Neuronal stem cell (in vitro differentiated cells): ENCODE results near the gene SEC24C.

Source experiments
- DNase-seq: peaks from one replicate; pipeline ENCODE4 v3.0.0-alpha.2; 2013; ENCODE audit warnings: low spot score
- H2AFZ ChIP-seq: one replicate; pipeline ENCODE4 v1.6.1; 2013; ENCODE audit warnings: mild to moderate bottlenecking, low read length, inconsistent platforms
- H2AK5ac ChIP-seq: 2 replicates; pipeline ENCODE4 v1.6.1; 2013; ENCODE audit warnings: low read depth, mild to moderate bottlenecking, inconsistent platforms, low read length, moderate library complexity, mixed read lengths
- H2BK120ac ChIP-seq: 2 replicates; pipeline ENCODE4 v1.6.1; 2013; ENCODE audit warnings: low read depth, mild to moderate bottlenecking, inconsistent platforms, low read length, moderate library complexity, mixed read lengths
- H2BK12ac ChIP-seq: one replicate; pipeline ENCODE4 v1.6.1; 2013; ENCODE audit warnings: low read length, inconsistent platforms
- H2BK15ac ChIP-seq: 2 replicates; pipeline ENCODE4 v1.6.1; 2013; ENCODE audit warnings: mild to moderate bottlenecking, low read length, inconsistent platforms, mixed read lengths
- H2BK5ac ChIP-seq: one replicate; pipeline ENCODE4 v1.6.1; 2013; ENCODE audit warnings: inconsistent platforms, mild to moderate bottlenecking, low read length, moderate library complexity
- H3K14ac ChIP-seq: one replicate; pipeline ENCODE4 v1.6.1; 2013; ENCODE audit warnings: low read length, inconsistent platforms
- H3K18ac ChIP-seq: 2 replicates; pipeline ENCODE4 v1.6.1; 2013; ENCODE audit warnings: low read length, inconsistent platforms
- H3K23ac ChIP-seq: 2 replicates; pipeline ENCODE4 v1.6.1; 2013; ENCODE audit warnings: low read depth, mild to moderate bottlenecking, mixed read lengths, low read length, inconsistent platforms; ENCODE audit not compliant: poor library complexity
- H3K27ac ChIP-seq: replicated peaks from 3 replicates; pipeline ENCODE4 v1.5.1; 2013; ENCODE audit warnings: low read length, inconsistent platforms
- H3K27me3 ChIP-seq, 3 experiments: 2 replicates each; pipeline ENCODE4 v1.6.1; 2013; ENCODE audit warnings: low read length in 3 of 3, mild to moderate bottlenecking in 2 of 3, inconsistent platforms in 1 of 3, low read depth in 1 of 3, mixed read lengths in 1 of 3, moderate library complexity in 1 of 3; ENCODE audit not compliant: control insufficient read depth in 3 of 3, insufficient read depth in 3 of 3
- H3K36me3 ChIP-seq, 2 donors: replicated peaks in 1 of 2; 2 replicates each; pipeline ENCODE4 v1.6.1; 2013; ENCODE audit warnings: low read length in 2 of 2; ENCODE audit not compliant: control insufficient read depth in 2 of 2, insufficient read depth in 2 of 2
- H3K4ac ChIP-seq: 2 replicates; pipeline ENCODE4 v1.6.1; 2013; ENCODE audit warnings: inconsistent platforms, mild to moderate bottlenecking, low read length, moderate library complexity
- H3K4me1 ChIP-seq, 2 donors: 1 replicate in 1 of 2; 2 replicates in 1 of 2; pipeline ENCODE4 v1.6.1; 2013; ENCODE audit warnings: low read length in 2 of 2, low read depth in 1 of 2; ENCODE audit not compliant: control insufficient read depth in 2 of 2, insufficient read depth in 1 of 2
- H3K4me2 ChIP-seq: one replicate; pipeline ENCODE4 v1.6.1; 2013; ENCODE audit warnings: mild to moderate bottlenecking, low read length, inconsistent platforms; ENCODE audit not compliant: insufficient read depth, poor library complexity, severe bottlenecking
- H3K4me3 ChIP-seq, 2 donors: 2 replicates each; pipeline ENCODE4 v1.5.1; 2013; ENCODE audit warnings: low read length in 2 of 2, mild to moderate bottlenecking in 2 of 2, inconsistent platforms in 1 of 2, moderate library complexity in 1 of 2
- H3K79me1 ChIP-seq: one replicate; pipeline ENCODE4 v1.6.1; 2013; ENCODE audit warnings: low read depth, mild to moderate bottlenecking, inconsistent platforms, low read length, moderate library complexity
- H3K9ac ChIP-seq: one replicate; pipeline ENCODE4 v1.6.1; 2013; ENCODE audit warnings: mild to moderate bottlenecking, low read depth, low read length, inconsistent platforms; ENCODE audit not compliant: poor library complexity
- H3K9me3 ChIP-seq, 2 donors: replicated peaks in 1 of 2; 2 replicates each; pipeline versions ENCODE3 to v1.6.1; 2013; ENCODE audit warnings: low read length in 2 of 2, mild to moderate bottlenecking in 2 of 2, inconsistent platforms in 1 of 2, low read depth in 1 of 2, mixed read lengths in 1 of 2, moderate library complexity in 1 of 2; ENCODE audit not compliant: control insufficient read depth in 2 of 2, insufficient read depth in 1 of 2
- H4K8ac ChIP-seq: one replicate; pipeline ENCODE4 v1.6.1; 2013; ENCODE audit warnings: low read depth, mild to moderate bottlenecking, inconsistent platforms, low read length, moderate library complexity
- H4K91ac ChIP-seq: one replicate; pipeline ENCODE4 v1.6.1; 2013; ENCODE audit warnings: low read length, low read depth, mild to moderate bottlenecking, inconsistent platforms; ENCODE audit not compliant: poor library complexity
- WGBS, 2 donors: extraction: QIAGEN DNeasy Blood & Tissue Kit; methylation state at CpG; one replicate each; pipeline ENCODE4 v1.1.7; 2013; ENCODE audit warnings: missing lambda C conversion rate in 2 of 2, mixed read lengths in 1 of 2; ENCODE audit not compliant: insufficient read length in 2 of 2, insufficient replicate concordance in 1 of 2; ENCODE audit errors: extremely low coverage in 2 of 2; 5-methylcytosine and 5-hydroxymethylcytosine counted together

Gene SEC24C

DNA sequence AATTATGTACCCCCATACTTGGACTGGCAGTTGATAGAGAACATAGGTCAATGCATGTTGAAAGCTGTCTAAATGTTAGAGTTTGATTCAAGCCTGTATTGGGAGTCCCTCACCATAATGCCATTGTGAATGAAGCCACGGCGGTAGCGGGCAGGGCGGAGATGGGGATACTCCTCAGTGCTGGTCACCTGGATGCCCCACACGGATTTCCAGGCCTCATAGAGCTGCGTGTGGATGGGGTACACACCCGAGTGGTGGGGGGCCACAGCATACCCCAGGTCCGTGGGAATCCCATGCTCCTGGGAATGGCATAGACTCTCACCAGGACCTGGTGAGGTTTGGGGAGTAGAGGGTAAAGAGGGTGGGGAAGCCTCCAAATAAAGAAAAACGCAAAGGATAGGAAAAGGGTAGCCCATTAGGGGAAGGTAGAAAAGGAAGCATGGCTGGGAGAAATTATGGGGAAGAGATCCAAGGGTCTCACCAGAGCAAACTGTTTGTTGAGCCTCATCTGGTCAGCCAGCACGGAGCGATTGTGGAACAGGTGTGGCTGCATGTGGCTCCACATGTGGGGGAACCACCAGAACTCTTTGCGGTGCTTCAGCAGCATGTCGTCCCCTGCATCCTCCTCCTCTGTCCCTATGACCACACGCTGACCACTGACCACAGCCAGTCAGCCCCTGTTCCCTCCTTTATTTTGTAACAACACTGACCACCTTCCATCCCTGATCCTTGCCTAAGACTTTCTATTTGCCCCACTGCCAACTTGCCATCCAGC lies 62.2 kb downstream of the SEC24C start:
- no peaks in the 10 kb centered on the region for H3K79me1 ChIP-seq
- no peak overlapping the region for H2BK12ac ChIP-seq
- no peak overlapping the region for H3K4me3 ChIP-seq
- WGBS, 2 donors, result no CpG with 5 or more reads among the region's 14 CpGs
- peaks cover 43 to 83% of the 10 kb centered on the region in 2 donors for H3K36me3 ChIP-seq
- H4K91ac ChIP-seq, result no peak overlapping the region
- H4K8ac ChIP-seq, result no peak overlapping the region
- H3K4ac ChIP-seq, result no peak overlapping the region
- H3K27me3 ChIP-seq, result no peaks in the 10 kb centered on the region
- no peak overlapping the region for H3K9ac ChIP-seq
- no peaks in the 10 kb centered on the region for H3K9me3 ChIP-seq
- H3K18ac ChIP-seq, result no peak overlapping the region
- no peak for DNase-seq
- H3K4me1 ChIP-seq, result peaks cover 0 to 2% of the 10 kb centered on the region in 2 donors
- no peak overlapping the region for H3K27ac ChIP-seq
- H3K23ac ChIP-seq, result no peak overlapping the region
- no peak overlapping the region for H3K4me2 ChIP-seq
- no peak overlapping the region for H2AK5ac ChIP-seq
- no peak overlapping the region for H2BK5ac ChIP-seq
- no peak overlapping the region for H3K14ac ChIP-seq
- H2BK120ac ChIP-seq, result no peak overlapping the region
- no peak overlapping the region for H2BK15ac ChIP-seq
- H2AFZ ChIP-seq, result no peak overlapping the region

- H3K9me3 ChIP-seq, result no peaks in the 10 kb centered on the region
- H2BK5ac ChIP-seq, result no peak overlapping the region
- no peaks in the 10 kb centered on the region for H3K27me3 ChIP-seq
- no peak overlapping the region for H4K8ac ChIP-seq
- no peak overlapping the region for H3K18ac ChIP-seq
- no CpG with 5 or more reads among the region's 14 CpGs for WGBS, 2 donors
- H4K91ac ChIP-seq, result no peak overlapping the region
- no peak overlapping the region for H3K14ac ChIP-seq
- no peaks in the 10 kb centered on the region for H3K79me1 ChIP-seq
- no peak overlapping the region for H3K4me3 ChIP-seq
- peaks cover 35 to 72% of the 10 kb centered on the region in 2 donors for H3K36me3 ChIP-seq
- H3K4me2 ChIP-seq, result no peak overlapping the region
- H3K27ac ChIP-seq, result no peak overlapping the region
- H2BK15ac ChIP-seq, result no peak overlapping the region
- H2AK5ac ChIP-seq, result no peak overlapping the region
- H3K23ac ChIP-seq, result no peak overlapping the region
- H2AFZ ChIP-seq, result no peak overlapping the region
- DNase-seq, result no peak
- H2BK120ac ChIP-seq, result no peak overlapping the region
- H3K4ac ChIP-seq, result no peak overlapping the region
- H3K9ac ChIP-seq, result no peak overlapping the region
- H2BK12ac ChIP-seq, result no peak overlapping the region
- H3K4me1 ChIP-seq, result peaks cover 0 to 3% of the 10 kb centered on the region in 2 donors
Measured at GRCh38 chr10:73807471-73807870, 63.3 kb downstream of the SEC24C start.

- Histone ChIP-seq H3K4me2 (no peak overlapping the region), H3K36me3 (peaks cover 27 to 64% of the 10 kb centered on the region in 2 donors), H3K4me3 (peak overlapping the region in 1 of 2 donors; percentile 16), H4K91ac (no peak overlapping the region), H2BK5ac (no peak overlapping the region), H3K9ac (peak overlapping the region; percentile 2), H3K4me1 (peaks cover 0 to 6% of the 10 kb centered on the region in 2 donors), H2AK5ac (no peak overlapping the region), H3K4ac (no peak overlapping the region), H3K27me3 (no peaks in the 10 kb centered on the region), H3K79me1 (no peaks in the 10 kb centered on the region), H3K23ac (peak overlapping the region; percentile 34), H3K9me3 (no peaks in the 10 kb centered on the region), H3K14ac (no peak overlapping the region), H2AFZ (no peak overlapping the region), H2BK12ac (no peak overlapping the region), H3K27ac (no peak overlapping the region), H2BK15ac (no peak overlapping the region), H2BK120ac (no peak overlapping the region), H4K8ac (no peak overlapping the region), H3K18ac (no peak overlapping the region)
- no peak for DNase-seq
- no CpG with 5 or more reads among the region's 16 CpGs for WGBS, 2 donors
Measured at GRCh38 chr10:73808021-73808815, 64.0 kb downstream of the SEC24C start.
